ENCODE measurements around the gene KIAA1958.

- no peak for TF ChIP-seq GABPA (IDR thresholded peaks at IDR 0.05; ENCODE audit: low read depth)
- TF ChIP-seq CTCF (IDR thresholded peaks at IDR 0.05; ENCODE audit: insufficient read depth, low read length): no peak
- TF ChIP-seq REST (IDR thresholded peaks at IDR 0.05; ENCODE audit: insufficient replicate concordance, low read depth): no peak
Measured at GRCh38 chr9:112439171-112439570, 47.5 kb upstream of the KIAA1958 start.

All from HL-60 (cell line).